ENCODE data around the gene EPHA10. TPM values are rescaled to one million over a fixed set of nuclear protein-coding genes. Genes with fewer than 3 reads are reported as not detected.

Gene EPHA10
- total RNA-seq, 2 donors from 2014 or later, result 0.42 TPM; not detected in 1

- WGBS, 2 experiments (ENCODE audit: insufficient coverage in 1 of 2, insufficient read length in 1 of 2), result 83 to 85% methylated on average over 6 of the region's 6 CpGs
Measured at GRCh38 chr1:37717631-37718030, 47.3 kb downstream of the EPHA10 start.

GRCh38 chr1:37716321-37716720 is 48.6 kb downstream of the EPHA10 start:
- H3K9me3 Mint-ChIP-seq, result no peaks in the 10 kb centered on the region
- H3K27ac Mint-ChIP-seq, result no peak overlapping the region
- Histone ChIP-seq H3K27ac (ENCODE audit: low read depth, low read length) (no peak overlapping the region), H3K9ac (ENCODE audit: extremely low read depth, low read length, poor library complexity, severe bottlenecking) (no peak overlapping the region), H3K36me3 (ENCODE audit: control insufficient read depth, insufficient read depth, low read length) (no peaks in the 10 kb centered on the region), H3K4me1 (ENCODE audit: control insufficient read depth, insufficient read depth, low read length) (no peaks in the 10 kb centered on the region), H3K4me3 (ENCODE audit: low read length) (no peak overlapping the region), H3K27me3 (ENCODE audit: control insufficient read depth, insufficient read depth, low read length, poor library complexity, severe bottlenecking) (no peaks in the 10 kb centered on the region), H3K9me3 (ENCODE audit: control insufficient read depth, low read length) (no peaks in the 10 kb centered on the region)
- 86 to 95% methylated on average over 3 to 4 of the region's 4 CpGs for WGBS, 2 experiments (ENCODE audit: insufficient coverage in 1 of 2, insufficient read length in 1 of 2)
- no peak for DNase-seq
- H3K36me3 Mint-ChIP-seq (ENCODE audit: low read depth), result no peaks in the 10 kb centered on the region
- peaks cover 6% of the 10 kb centered on the region for H3K27me3 Mint-ChIP-seq (ENCODE audit: insufficient read depth)
- TF ChIP-seq CTCF (conservative IDR thresholded peaks at IDR 0.05), result no peak
- H3K4me1 Mint-ChIP-seq, result no peaks in the 10 kb centered on the region
- no peak overlapping the region for H3K4me3 Mint-ChIP-seq

More at GRCh38 chr1:37717631-37718030, 47.3 kb downstream of the EPHA10 start:
- no peaks in the 10 kb centered on the region for H3K9me3 Mint-ChIP-seq
- Histone ChIP-seq H3K36me3 (ENCODE audit: control insufficient read depth, insufficient read depth, low read length) (no peaks in the 10 kb centered on the region), H3K9ac (ENCODE audit: extremely low read depth, low read length, poor library complexity, severe bottlenecking) (no peak overlapping the region), H3K27ac (ENCODE audit: low read depth, low read length) (no peak overlapping the region), H3K4me3 (ENCODE audit: low read length) (no peak overlapping the region), H3K4me1 (ENCODE audit: control insufficient read depth, insufficient read depth, low read length) (no peaks in the 10 kb centered on the region), H3K27me3 (ENCODE audit: control insufficient read depth, insufficient read depth, low read length, poor library complexity, severe bottlenecking) (no peaks in the 10 kb centered on the region), H3K9me3 (ENCODE audit: control insufficient read depth, low read length) (no peaks in the 10 kb centered on the region)
- H3K27me3 Mint-ChIP-seq (ENCODE audit: insufficient read depth), result peaks cover 6% of the 10 kb centered on the region
- H3K4me1 Mint-ChIP-seq, result no peaks in the 10 kb centered on the region
- no peak overlapping the region for H3K27ac Mint-ChIP-seq
- TF ChIP-seq CTCF (conservative IDR thresholded peaks at IDR 0.05), result no peak
- no peak overlapping the region for H3K4me3 Mint-ChIP-seq
- no peak for DNase-seq
- H3K36me3 Mint-ChIP-seq (ENCODE audit: low read depth), result no peaks in the 10 kb centered on the region

- Histone ChIP-seq H3K9ac (ENCODE audit: extremely low read depth, low read length, poor library complexity, severe bottlenecking) (no peak overlapping the region), H3K36me3 (ENCODE audit: control insufficient read depth, insufficient read depth, low read length) (peaks cover 4% of the 10 kb centered on the region), H3K4me3 (ENCODE audit: low read length) (no peak overlapping the region), H3K9me3 (ENCODE audit: control insufficient read depth, low read length) (no peaks in the 10 kb centered on the region), H3K27ac (ENCODE audit: low read depth, low read length) (no peak overlapping the region), H3K4me1 (ENCODE audit: control insufficient read depth, insufficient read depth, low read length) (no peaks in the 10 kb centered on the region), H3K27me3 (ENCODE audit: control insufficient read depth, insufficient read depth, low read length, poor library complexity, severe bottlenecking) (no peaks in the 10 kb centered on the region)
- peaks cover 6% of the 10 kb centered on the region for H3K27me3 Mint-ChIP-seq (ENCODE audit: insufficient read depth)
- WGBS, 2 experiments (ENCODE audit: insufficient coverage in 1 of 2, insufficient read length in 1 of 2), result 91 to 97% methylated on average over 3 to 4 of the region's 4 CpGs
- TF ChIP-seq CTCF (conservative IDR thresholded peaks at IDR 0.05), result no peak
- H3K36me3 Mint-ChIP-seq (ENCODE audit: low read depth), result peaks cover 6% of the 10 kb centered on the region
- no peak overlapping the region for H3K27ac Mint-ChIP-seq
- H3K4me3 Mint-ChIP-seq, result no peak overlapping the region
- H3K4me1 Mint-ChIP-seq, result no peaks in the 10 kb centered on the region
- H3K9me3 Mint-ChIP-seq, result no peaks in the 10 kb centered on the region
- no peak for DNase-seq
Measured at GRCh38 chr1:37714689-37715088, 50.2 kb downstream of the EPHA10 start.
